T-helper 22 cell (primary cell): ENCODE data around the gene SLFN12.
"Not testable (repeated sequence)": the region's sequence is repeated elsewhere in the genome, so short reads cannot be mapped to it uniquely, and the experiment has no call there.

Source experiments
- DNase-seq: peaks from one replicate; pipeline ENCODE4 v3.0.0-alpha.2; 2020; ENCODE audit warnings: low read depth

The SLFN12 gene

DNA sequence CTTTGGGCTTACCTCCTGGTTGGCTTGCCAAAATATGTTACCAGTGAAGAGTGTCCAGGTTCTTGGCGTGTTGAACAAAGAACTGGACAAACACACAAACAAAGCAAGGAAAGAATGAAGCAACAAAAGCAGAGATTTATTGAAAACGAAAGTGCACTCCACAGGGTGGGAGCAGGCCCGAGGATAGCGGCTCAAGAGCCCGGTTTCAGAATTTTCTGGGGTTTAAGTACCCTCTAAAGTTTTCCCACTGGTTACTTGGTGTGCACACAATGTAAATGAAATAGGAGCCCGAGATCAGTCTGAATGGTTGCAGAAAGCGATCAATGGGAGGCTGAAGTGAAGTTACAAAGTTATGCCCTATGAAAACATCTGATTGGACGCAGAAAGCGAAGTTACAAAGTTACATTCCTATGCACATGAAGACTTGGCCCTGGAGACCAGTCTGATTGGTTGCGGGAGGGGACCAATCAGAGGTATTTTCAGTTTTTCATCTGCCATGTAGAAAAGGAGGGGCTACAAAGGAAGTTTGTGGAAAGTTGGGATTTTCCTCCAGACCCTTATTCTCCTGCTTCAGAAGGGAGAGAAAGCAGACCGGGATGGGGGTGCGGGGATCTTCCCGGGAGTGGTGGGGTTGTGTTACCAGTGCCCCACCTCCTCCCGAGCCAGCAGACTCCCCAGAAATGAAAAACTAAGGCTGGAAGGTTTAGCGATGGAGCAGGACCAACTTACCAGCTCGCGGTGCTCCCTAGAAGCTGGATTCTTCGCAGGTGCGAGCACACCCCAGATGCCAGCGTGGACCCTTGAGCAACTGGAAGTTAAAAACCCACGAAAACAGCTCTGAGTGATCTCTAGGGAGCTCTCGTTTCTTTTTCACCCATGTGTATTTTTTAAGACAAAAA, at the start of gene SLFN12:
Gene SLFN12, minus strand, starts transcription at position 325 of the 899 bp plus-strand sequence. CDS start 9,472 bp downstream, outside the sequence.
- peak; percentile 45 for DNase-seq

DNA sequence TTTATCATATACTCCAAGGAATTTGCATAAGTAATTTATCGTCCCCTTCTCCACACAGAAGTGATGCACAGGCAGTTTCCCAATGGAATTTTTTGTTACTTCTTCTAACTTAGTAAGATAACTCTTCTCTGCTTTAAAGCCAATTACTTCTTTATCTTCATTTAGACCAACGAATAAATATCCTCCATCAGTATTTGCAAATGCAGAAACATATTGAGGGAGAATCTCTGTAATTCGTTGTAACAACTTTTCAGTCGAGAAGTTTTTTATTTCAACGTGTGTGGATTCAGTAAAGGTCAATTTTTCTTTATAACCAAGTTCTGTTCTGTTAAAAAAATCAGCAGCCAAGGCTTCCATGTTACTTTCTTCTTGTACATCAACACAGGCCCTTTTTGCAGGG, 47.0 kb upstream of the SLFN12 start:
- no peak for DNase-seq

DNA sequence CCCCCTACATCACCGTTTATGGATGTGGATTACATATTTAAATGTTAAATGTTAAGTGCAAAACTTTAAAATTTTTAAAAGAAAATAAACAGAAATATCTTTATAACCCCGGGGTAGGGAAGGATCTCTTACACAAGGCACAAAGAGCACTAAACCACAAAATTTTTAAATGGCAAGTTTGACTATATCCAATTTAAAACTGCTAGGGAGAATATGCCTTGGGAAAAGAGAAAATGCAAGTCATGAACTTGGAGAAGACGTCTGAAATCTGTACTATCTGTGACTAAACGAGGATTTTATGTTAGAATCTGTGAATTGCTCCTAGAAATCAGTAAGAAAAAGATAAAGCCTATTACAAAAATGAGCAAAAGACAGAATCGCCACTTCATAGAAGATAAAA, 44.9 kb upstream of the SLFN12 start:
- no peak for DNase-seq

DNA sequence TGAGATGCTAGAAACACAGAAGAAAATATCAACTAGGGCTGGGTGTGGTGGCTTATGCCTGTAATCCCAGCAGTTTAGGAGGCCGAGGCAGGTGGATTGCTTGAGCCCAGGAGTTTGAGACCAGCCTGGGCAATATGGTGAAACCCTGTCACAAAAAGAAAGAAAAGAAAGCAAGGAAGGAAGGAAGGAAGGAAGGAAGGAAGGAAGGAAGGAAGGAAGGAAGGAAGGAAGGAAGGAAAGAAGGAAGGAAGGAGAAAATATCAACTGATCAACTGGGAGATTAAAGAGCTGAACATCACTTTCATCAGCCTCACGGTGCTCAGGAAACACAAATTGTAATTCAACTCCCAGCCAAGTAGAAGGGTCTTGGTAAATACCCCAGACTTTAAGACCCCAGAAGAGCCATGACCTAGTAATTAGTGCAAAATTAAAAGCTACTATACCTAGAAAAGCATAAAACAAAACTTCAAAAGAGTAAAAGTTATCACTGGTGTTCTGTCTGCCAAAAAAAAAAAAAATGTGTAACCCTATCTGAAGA, 44.1 kb upstream of the SLFN12 start:
- no peak for DNase-seq

DNA sequence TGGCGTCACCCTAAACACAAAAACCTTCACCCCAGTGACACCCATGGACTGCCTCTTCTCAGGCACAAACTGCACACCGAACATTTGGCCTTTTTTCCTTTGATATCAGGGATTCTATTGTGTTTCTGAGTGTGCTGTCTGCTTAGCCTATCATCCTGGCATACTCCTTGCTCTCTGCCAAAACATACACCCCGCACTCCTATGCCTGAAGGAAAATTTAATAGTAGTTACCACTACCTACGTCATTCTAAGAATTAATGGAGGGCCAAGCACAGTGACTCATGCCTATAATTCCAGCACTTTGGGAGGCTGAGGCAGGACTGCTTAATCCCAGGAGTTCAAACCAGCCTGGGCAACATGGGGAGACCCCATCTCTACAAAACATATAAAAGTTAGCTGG, 36.2 kb upstream of the SLFN12 start:
- DNase-seq: no peak

DNA sequence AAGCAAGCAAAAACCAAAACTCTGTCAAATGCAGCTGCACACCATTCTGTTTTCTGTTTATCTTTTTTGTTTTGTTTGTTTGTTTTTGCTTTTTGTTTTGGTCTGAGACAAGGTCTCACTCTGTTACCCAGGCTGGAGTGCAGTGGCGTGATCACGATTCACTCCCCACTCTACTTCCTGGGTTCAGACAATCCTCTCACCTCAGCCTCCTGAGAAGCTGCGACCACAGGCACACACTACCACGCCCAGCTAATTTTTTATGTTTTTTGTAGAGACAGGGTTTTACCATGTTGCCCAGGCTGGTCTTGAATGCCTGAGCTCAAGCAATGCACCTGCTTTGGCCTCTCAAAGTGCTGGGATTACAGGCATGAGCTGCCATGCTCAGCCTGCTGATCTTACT, 35.5 kb upstream of the SLFN12 start:
- no peak for DNase-seq

DNA sequence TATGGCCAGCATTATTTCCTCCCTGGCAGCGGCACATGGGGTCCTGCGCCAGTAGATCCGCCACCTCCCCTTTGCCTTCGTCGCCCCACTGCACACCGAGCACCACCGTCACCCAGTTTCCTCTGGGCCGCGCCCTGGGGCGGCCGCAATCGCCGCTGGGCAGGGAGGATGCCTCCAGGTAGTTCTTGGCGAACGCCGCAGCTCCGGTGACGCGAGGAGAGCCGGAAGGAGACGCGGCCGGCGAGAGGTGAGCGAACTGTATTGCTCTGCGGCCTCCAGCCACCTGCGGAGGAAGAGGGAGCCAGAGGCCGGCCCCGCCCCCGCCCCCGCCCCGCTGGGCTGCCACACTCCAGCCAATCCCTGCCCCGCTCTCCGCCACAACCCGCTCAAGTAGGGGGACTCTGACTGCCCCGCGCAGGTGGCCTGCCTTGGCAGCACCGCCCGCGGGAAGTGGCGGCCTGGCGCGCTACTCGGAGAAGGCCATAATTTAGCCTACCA, 28.1 kb upstream of the SLFN12 start:
- DNase-seq: peak; percentile 46

DNA sequence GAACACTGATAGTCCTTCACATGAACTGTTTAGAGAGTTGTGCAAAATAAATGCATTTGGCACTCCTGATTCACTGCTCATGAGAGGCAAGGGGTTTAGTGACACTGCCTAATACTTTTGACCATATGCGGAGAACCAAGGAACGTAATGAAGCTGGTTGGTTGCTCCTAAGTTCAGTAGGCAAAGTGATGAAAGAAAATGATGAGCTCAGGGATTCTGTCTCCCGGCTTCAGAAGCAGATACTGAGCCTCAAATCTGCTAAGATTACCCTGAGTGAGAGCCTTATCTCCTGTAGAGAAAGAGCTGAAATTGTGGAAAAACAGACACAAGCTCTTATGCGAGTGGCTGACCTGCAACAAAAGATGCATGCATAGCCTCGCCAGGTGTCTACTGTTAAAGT, 21.7 kb upstream of the SLFN12 start:
- not testable (repeated sequence) for DNase-seq

DNA sequence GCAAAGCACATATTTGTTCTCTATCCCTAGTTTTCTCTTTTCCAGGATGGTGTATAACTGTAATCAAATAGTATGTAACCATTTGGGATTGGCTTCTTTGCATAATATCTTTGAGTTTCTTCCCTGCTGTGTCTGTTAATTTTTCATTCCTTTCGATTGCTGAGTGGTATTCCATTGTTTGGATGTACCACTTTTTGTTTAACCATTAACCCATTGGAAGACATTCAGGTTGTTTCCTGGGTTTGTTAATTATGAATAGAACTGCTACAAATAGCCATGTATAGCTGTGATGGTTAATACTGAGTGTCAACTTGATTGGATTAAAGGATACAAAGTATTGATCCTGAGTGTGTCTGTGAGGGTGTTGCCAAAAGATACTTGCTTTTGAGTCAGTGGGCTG, 20.9 kb upstream of the SLFN12 start:
- DNase-seq: no peak

DNA sequence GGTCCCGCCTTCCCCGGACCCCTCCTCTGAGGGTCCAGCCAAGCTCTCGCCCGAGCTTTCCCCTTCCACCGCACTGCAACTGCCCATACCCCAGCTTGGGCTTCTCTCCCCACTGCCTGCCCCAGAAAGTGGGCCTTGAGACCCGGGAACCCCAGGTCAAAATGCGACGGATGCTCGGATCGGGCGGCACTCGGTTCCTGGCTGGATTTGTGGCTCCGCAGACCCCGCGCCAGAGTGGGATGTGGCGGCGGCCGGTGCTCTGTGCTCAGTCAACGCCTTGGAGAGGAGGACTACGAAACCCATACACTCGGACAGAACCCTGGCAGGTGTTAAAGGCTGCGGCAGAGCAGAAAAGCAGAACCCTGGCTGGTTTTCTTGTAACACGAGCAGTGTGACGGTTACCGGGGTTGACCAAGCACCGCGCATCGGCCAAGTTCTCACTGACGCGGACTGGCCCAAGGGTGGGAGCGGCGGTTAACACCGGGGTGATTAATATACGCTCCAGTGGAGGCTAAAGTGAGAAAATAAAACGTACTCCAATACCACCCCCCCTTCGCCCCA, 17.2 kb upstream of the SLFN12 start:
- DNase-seq: no peak

DNA sequence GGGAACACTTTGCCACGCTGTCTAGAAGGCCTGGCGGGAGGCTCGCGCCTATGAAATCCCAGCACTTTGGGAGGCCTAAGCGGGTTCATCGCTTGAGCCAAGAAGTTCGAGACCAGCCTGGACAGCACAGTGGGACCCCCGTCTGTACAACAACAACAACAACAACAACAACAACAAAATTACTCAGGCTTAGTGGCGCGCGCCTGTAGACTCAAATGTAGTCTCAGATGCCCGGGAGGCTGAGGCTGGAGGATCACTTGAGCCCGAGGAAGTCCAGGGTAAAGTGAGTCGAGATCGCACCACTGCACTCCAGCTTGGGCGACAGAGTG, 16.6 kb upstream of the SLFN12 start:
- DNase-seq: no peak

DNA sequence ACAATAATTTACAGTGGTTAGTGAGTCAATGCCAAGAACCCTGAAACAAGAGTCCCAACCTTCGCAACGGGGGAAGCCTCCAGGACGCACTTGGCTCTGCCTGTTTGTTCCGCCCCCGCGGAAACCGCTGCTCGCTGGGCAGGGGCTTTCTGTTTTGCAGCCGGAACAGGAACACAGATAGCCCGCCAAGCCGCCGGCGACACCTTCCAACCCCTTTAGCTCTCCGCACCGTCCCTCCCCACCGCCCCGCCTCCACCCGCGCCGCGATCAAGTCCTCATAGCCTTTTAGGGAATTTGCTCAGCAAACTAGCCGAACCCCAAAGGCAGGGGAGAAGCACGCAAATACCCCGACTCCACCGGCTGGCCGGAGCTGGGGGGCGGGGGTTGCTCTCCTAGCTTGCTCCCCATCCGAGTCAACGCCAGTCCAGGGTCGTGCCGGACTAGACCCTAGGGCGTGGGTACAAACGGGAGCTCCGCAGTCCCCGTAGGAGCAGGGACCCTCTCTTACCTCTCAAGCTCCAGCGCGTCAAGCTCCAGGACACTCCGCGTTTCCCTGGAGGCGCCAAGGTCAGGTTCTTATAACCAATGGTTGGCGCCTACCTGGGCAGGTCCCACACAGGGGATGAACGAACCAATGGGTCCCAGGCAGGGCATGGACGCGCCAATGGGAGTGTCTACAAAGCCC, 16.1 kb upstream of the SLFN12 start, which contains the start of gene SLFN13:
Gene SLFN13, minus strand, starts transcription at position 553 of the 685 bp plus-strand sequence. CDS start 3,086 bp downstream, outside the sequence.
- peak; percentile 72 for DNase-seq

DNA sequence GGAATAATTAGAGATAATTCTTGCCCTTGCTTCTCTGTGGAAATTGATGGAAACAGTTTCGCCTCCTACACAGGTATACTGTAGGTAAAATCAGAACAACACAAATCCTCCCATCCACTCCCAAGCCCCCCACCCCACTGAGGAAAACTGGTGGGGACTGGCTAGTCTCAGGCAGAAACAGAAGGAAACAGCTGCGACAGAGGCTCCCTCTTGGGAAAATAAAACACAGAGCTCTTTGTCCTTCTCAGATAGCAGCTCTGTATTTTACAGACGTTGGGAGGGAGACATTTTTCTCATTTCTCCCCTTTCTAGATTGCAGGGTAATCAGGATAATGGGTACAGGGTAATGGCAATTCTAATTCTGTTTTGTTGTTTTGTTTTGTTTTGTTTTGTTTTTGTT, 15.2 kb upstream of the SLFN12 start:
- no peak for DNase-seq

DNA sequence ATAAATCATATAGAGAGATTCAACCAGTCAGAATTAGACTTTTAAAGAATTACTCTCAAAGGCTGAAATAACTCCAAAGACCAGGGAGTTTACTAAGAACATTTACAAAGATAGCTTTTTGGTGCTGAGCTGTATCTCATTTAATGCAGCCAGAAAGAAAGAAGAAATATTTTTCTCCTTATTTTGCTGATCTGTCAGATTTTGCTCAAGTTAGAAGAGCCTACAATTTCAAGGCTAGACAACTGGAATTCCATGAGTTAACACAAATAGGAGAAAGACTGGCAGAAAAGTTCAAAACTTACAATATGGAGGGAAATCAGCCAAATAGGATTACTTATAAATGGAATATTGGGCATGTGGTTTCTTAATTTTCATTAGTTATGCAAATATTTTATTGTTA, 6.1 kb upstream of the SLFN12 start:
- no peak for DNase-seq

DNA sequence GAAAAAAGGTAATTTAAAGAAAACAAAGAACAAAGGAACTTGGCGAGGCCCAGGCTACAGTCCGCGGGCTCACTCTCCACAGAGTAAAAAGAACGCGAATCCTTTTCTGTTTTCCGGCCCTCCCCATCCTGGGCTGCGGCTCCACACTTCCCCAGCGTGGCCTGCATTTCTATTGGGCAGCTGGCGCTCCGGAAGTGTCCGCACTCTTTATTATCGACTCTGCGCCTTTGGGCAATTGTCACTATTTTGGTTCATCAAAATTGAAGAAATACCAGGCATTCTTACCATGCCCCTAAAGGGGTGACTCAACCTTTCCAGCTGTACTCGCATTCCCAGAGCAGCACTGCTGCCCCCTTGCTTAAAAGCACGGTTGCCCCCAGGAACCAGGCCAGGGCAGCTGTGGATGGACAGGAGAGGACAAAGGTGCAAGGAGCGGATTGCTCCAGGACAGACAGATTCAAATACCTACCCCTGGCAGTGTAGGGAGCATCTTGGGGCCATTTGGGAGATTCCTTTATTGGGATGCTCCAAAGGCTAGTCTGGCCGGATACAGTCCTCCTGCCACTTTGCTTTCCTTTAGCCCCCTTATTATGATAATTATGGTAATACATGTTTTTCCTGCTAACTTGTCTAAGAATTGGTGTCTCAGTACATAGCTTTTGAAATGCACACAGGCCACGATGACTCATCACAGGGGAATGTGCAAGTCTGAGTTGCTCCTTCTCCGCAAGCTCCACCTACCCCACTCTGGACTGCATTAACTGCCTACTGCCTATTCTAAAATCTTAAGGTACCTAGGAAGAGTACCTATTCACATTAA, 985 bp upstream of the SLFN12 start:
- DNase-seq: peak; percentile 32

DNA sequence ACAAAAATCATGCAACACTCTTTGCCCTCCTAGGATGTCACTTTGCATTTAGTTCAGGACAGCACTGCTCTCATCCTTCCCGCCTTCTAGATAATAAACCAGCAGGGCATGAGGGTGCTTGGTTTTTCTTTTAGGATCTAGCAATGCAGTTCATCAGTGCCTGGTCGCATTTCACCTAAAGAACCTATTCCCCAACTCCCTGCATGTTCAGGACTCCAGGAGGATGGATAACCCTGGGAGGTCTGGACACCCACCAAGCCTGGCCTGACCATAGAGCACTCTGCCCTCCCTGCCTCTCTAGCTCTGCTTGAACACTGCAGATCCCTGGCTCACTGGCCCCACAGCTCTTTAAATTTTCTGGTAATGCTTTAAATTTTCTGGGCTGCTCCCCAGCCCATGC, 2.6 kb downstream of the SLFN12 start:
- no peak for DNase-seq

DNA sequence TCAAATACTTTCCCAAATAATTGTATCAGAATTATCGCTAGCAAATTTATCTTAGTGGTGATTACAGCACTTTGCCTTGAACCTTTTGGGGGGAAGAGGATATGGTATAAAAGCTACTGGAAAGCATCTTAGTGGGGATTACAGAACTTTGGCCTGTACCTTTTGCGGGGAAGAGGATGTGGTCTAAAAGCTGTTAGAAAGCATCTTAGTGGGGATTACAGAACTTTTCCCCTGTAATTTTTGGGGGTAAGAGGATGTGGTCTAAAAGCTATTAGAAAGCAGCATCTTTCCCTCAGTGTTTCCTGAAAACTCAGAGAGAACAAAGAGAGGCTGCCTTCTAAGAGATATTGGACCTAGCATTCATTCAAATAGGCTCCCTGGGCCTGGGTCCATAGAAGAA, 4.1 kb downstream of the SLFN12 start:
- DNase-seq: no peak

DNA sequence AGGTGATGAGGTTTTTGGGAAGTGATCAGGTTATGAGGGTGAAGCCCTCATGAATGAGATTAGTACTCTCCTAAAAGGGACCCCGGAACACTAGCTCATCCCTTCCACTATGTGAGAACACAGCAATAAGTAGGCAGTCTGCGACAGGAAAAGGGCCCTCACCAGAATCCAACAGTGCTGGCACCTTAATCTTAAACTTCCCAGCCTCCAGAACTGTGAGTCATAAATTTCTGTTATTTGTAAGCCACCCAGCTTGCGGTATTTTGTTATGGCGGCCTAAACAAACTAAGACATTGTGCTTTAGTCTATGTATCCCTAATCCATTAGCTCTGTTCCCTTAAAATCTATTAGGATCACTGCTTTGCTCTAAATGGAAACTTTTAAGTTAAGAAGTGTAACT, 8.5 kb downstream of the SLFN12 start:
- DNase-seq: no peak

DNA sequence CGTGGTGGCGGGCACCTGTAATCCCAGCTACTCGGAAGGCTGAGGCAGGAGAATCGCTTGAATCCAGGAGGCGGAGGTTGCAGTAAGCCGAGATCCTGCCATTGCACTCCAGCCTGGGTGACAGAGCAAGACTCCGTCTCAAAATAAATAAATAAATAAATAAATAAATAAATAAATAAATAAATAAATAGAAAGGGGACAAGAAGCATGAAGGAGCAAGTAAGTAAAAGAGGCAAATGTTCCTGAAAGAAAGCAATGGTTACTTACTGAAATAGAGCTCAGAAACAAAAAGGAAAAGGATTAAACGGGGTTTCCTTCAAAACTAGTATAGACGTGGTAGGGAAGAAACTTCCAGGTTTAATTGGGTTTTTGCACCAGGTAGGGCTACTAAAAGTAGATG, 11.2 kb downstream of the SLFN12 start:
- not testable (repeated sequence) for DNase-seq

DNA sequence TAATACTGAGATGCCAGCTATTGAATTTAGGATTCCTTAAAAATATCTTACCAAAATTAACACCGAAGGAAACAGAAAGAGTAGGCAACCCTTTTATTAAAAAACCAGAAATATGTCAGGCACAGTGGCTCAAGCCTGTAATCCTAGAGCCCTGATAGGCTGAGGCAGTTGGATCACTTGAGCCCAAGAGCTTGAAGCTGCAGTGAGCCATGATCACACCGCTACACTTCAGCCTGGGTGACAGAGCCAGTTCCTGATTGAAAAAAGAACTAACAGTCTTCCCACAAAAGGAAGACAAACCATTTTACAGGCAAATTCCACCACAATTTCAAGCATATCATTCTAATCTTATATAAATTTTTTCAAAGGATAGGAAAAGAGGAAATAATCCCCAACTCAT, 15.6 kb downstream of the SLFN12 start:
- DNase-seq: no peak

DNA sequence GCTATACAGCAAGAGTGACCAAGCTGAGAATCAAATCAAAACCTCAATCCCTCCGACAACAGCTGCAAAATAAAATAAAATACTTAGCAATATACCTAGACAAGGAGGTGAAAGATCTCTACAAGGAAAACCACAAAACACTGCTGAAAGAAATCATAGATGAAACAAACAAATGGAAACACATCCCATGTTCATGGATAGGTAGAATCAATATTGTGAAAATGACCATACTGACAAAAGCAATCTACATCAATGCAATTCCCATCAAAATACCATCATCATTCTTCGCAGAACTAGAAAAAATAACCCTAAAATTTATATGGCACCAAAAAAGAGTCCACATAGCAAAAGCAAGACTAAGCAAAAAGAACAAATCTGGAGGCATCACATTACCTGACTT, 17.6 kb downstream of the SLFN12 start:
- not testable (repeated sequence) for DNase-seq

DNA sequence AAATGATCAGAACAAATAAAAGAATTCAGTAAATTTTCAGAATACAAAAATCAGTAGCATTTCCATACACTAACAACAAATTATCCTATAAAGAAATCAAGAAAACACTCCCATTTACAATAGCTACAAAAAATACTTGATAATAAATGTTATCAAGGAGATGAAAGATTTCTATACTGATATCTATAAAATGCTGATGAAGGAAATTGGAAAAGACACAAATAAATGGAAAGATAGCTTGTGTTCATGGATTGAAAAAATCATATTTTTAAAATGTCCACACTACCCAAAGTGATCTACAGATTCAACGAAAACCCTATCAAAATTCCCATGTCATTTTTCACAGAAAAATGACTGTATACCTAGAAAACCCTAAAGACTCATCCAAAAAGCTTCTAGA, 18.1 kb downstream of the SLFN12 start:
- no peak for DNase-seq
